ENCODE measurements around the gene TPK1. TPM values are rescaled to one million over a fixed set of nuclear protein-coding genes. Genes with fewer than 3 reads are reported as not detected.
"Not testable (repeated sequence)": the region's sequence is repeated elsewhere in the genome, so short reads cannot be mapped to it uniquely, and the experiment has no call there.

The TPK1 gene
- total and polyA plus RNA-seq, 4 donors: 3.5 to 15.5 (median 7.8) TPM

- WGBS (ENCODE audit: insufficient coverage): 33% methylated on average over 1 of the region's 1 CpG
- no peak overlapping the region for H3K4me3 ChIP-seq (ENCODE audit: low read depth, low read length)
- no peaks in the 10 kb centered on the region for H3K36me3 ChIP-seq (ENCODE audit: control insufficient read depth, insufficient read depth, low read length)
- H3K27me3 ChIP-seq (ENCODE audit: control insufficient read depth, insufficient read depth, low read length): no peaks in the 10 kb centered on the region
- no peaks in the 10 kb centered on the region for H3K9me3 ChIP-seq (ENCODE audit: control insufficient read depth, insufficient read depth, low read length)
- DNase-seq (ENCODE audit: low read depth in 4 of 6, low spot score in 6 of 6): no peak
- no peak overlapping the region for H3K27ac ChIP-seq (ENCODE audit: low read depth, low read length)
- no peaks in the 10 kb centered on the region for H3K4me1 ChIP-seq (ENCODE audit: control insufficient read depth, insufficient read depth, low read length)
These were observed 98.9 kb downstream of the TPK1 start for GRCh38 chr7:144736880-144737493.

- peak in 1 of 6 donors; percentile 26 for DNase-seq (ENCODE audit: low read depth in 4 of 6, low spot score in 6 of 6)
- 71% methylated on average over 4 of the region's 8 CpGs for WGBS (ENCODE audit: insufficient coverage)
- Histone ChIP-seq H3K27me3 (ENCODE audit: control insufficient read depth, insufficient read depth, low read length) (no peaks in the 10 kb centered on the region), H3K9me3 (ENCODE audit: control insufficient read depth, insufficient read depth, low read length) (no peaks in the 10 kb centered on the region), H3K27ac (ENCODE audit: low read depth, low read length) (no peak overlapping the region), H3K36me3 (ENCODE audit: control insufficient read depth, insufficient read depth, low read length) (no peaks in the 10 kb centered on the region), H3K4me3 (ENCODE audit: low read depth, low read length) (no peak overlapping the region), H3K4me1 (ENCODE audit: control insufficient read depth, insufficient read depth, low read length) (no peaks in the 10 kb centered on the region)
These were observed 100.2 kb downstream of the TPK1 start for GRCh38 chr7:144735505-144736276.

GRCh38 chr7:144731661-144732351 lies 104.0 kb downstream of the TPK1 start:
- 100% methylated on average over 1 of the region's 6 CpGs for WGBS (ENCODE audit: insufficient coverage)
- Histone ChIP-seq H3K27ac (ENCODE audit: low read depth, low read length) (no peak overlapping the region), H3K4me1 (ENCODE audit: control insufficient read depth, insufficient read depth, low read length) (no peaks in the 10 kb centered on the region), H3K9me3 (ENCODE audit: control insufficient read depth, insufficient read depth, low read length) (no peaks in the 10 kb centered on the region), H3K27me3 (ENCODE audit: control insufficient read depth, insufficient read depth, low read length) (no peaks in the 10 kb centered on the region), H3K4me3 (ENCODE audit: low read depth, low read length) (no peak overlapping the region), H3K36me3 (ENCODE audit: control insufficient read depth, insufficient read depth, low read length) (no peaks in the 10 kb centered on the region)
- no peak for DNase-seq (ENCODE audit: low read depth in 4 of 6, low spot score in 6 of 6)

- H3K9me3 ChIP-seq (ENCODE audit: control insufficient read depth, insufficient read depth, low read length): no peaks in the 10 kb centered on the region
- H3K36me3 ChIP-seq (ENCODE audit: control insufficient read depth, insufficient read depth, low read length): no peaks in the 10 kb centered on the region
- no peaks in the 10 kb centered on the region for H3K4me1 ChIP-seq (ENCODE audit: control insufficient read depth, insufficient read depth, low read length)
- H3K27ac ChIP-seq (ENCODE audit: low read depth, low read length): no peak overlapping the region
- H3K4me3 ChIP-seq (ENCODE audit: low read depth, low read length): no peak overlapping the region
- no CpG with 5 or more reads among the region's 3 CpGs for WGBS (ENCODE audit: insufficient coverage)
- no peak for DNase-seq (ENCODE audit: low read depth in 4 of 6, low spot score in 6 of 6)
- no peaks in the 10 kb centered on the region for H3K27me3 ChIP-seq (ENCODE audit: control insufficient read depth, insufficient read depth, low read length)
These were observed 105.6 kb downstream of the TPK1 start for GRCh38 chr7:144730224-144730623.

- H3K4me1 ChIP-seq (ENCODE audit: control insufficient read depth, insufficient read depth, low read length): no peaks in the 10 kb centered on the region
- no CpG with 5 or more reads among the region's 2 CpGs for WGBS (ENCODE audit: insufficient coverage)
- H3K36me3 ChIP-seq (ENCODE audit: control insufficient read depth, insufficient read depth, low read length): no peaks in the 10 kb centered on the region
- H3K9me3 ChIP-seq (ENCODE audit: control insufficient read depth, insufficient read depth, low read length): no peaks in the 10 kb centered on the region
- no peak overlapping the region for H3K4me3 ChIP-seq (ENCODE audit: low read depth, low read length)
- peak in 1 of 6 donors; percentile 27 for DNase-seq (ENCODE audit: low read depth in 4 of 6, low spot score in 6 of 6)
- H3K27ac ChIP-seq (ENCODE audit: low read depth, low read length): no peak overlapping the region
- H3K27me3 ChIP-seq (ENCODE audit: control insufficient read depth, insufficient read depth, low read length): no peaks in the 10 kb centered on the region
These were observed 106.6 kb downstream of the TPK1 start for GRCh38 chr7:144729226-144729625.

- WGBS (ENCODE audit: insufficient coverage): 82% methylated on average over 4 of the region's 4 CpGs
- H3K4me1 ChIP-seq (ENCODE audit: control insufficient read depth, insufficient read depth, low read length): no peaks in the 10 kb centered on the region
- no peak overlapping the region for H3K27ac ChIP-seq (ENCODE audit: low read depth, low read length)
- H3K9me3 ChIP-seq (ENCODE audit: control insufficient read depth, insufficient read depth, low read length): no peaks in the 10 kb centered on the region
- no peaks in the 10 kb centered on the region for H3K36me3 ChIP-seq (ENCODE audit: control insufficient read depth, insufficient read depth, low read length)
- H3K4me3 ChIP-seq (ENCODE audit: low read depth, low read length): no peak overlapping the region
- no peaks in the 10 kb centered on the region for H3K27me3 ChIP-seq (ENCODE audit: control insufficient read depth, insufficient read depth, low read length)
- DNase-seq (ENCODE audit: low read depth in 4 of 6, low spot score in 6 of 6): no peak
These were observed 107.3 kb downstream of the TPK1 start for GRCh38 chr7:144728551-144728950.

- H3K36me3 ChIP-seq (ENCODE audit: control insufficient read depth, insufficient read depth, low read length); H3K27ac ChIP-seq (ENCODE audit: low read depth, low read length); H3K9me3 ChIP-seq (ENCODE audit: control insufficient read depth, insufficient read depth, low read length); H3K4me1 ChIP-seq (ENCODE audit: control insufficient read depth, insufficient read depth, low read length); H3K4me3 ChIP-seq (ENCODE audit: low read depth, low read length); DNase-seq (ENCODE audit: low read depth in 4 of 6, low spot score in 6 of 6); H3K27me3 ChIP-seq (ENCODE audit: control insufficient read depth, insufficient read depth, low read length): not testable (repeated sequence)
- WGBS (ENCODE audit: insufficient coverage): 91% methylated on average over 8 of the region's 12 CpGs
These were observed 109.0 kb downstream of the TPK1 start for GRCh38 chr7:144726840-144727239.

GRCh38 chr7:144725070-144725469 lies 110.8 kb downstream of the TPK1 start:
- Histone ChIP-seq H3K4me1 (ENCODE audit: control insufficient read depth, insufficient read depth, low read length) (no peaks in the 10 kb centered on the region), H3K27me3 (ENCODE audit: control insufficient read depth, insufficient read depth, low read length) (no peaks in the 10 kb centered on the region), H3K36me3 (ENCODE audit: control insufficient read depth, insufficient read depth, low read length) (no peaks in the 10 kb centered on the region), H3K9me3 (ENCODE audit: control insufficient read depth, insufficient read depth, low read length) (no peaks in the 10 kb centered on the region), H3K27ac (ENCODE audit: low read depth, low read length) (no peak overlapping the region), H3K4me3 (ENCODE audit: low read depth, low read length) (no peak overlapping the region)
- no peak for DNase-seq (ENCODE audit: low read depth in 4 of 6, low spot score in 6 of 6)
- no CpG with 5 or more reads among the region's 1 CpG for WGBS (ENCODE audit: insufficient coverage)

GRCh38 chr7:144723301-144723700 lies 112.6 kb downstream of the TPK1 start:
- no peaks in the 10 kb centered on the region for H3K4me1 ChIP-seq (ENCODE audit: control insufficient read depth, insufficient read depth, low read length)
- no peaks in the 10 kb centered on the region for H3K9me3 ChIP-seq (ENCODE audit: control insufficient read depth, insufficient read depth, low read length)
- no CpG with 5 or more reads among the region's 4 CpGs for WGBS (ENCODE audit: insufficient coverage)
- H3K4me3 ChIP-seq (ENCODE audit: low read depth, low read length): no peak overlapping the region
- no peaks in the 10 kb centered on the region for H3K27me3 ChIP-seq (ENCODE audit: control insufficient read depth, insufficient read depth, low read length)
- DNase-seq (ENCODE audit: low read depth in 4 of 6, low spot score in 6 of 6): peak in 2 of 6 donors; percentile 25 to 41
- H3K27ac ChIP-seq (ENCODE audit: low read depth, low read length): no peak overlapping the region
- H3K36me3 ChIP-seq (ENCODE audit: control insufficient read depth, insufficient read depth, low read length): no peaks in the 10 kb centered on the region

Data from spinal cord (tissue), 10 donors.